HFFc6 (cell line): ENCODE results near the gene DLG2. TPM values are rescaled to one million over a fixed set of nuclear protein-coding genes. Genes with fewer than 3 reads are reported as not detected.

Source experiments
- DNase-seq: peaks from one replicate; pipeline ENCODE4 v3.0.0-alpha.2; 2018
- H3K27ac Mint-ChIP-seq: 2 replicates; pipeline ENCODE4 v1.8.0; 2020; ENCODE audit warnings: mild to moderate bottlenecking, mixed read lengths
- H3K27me3 Mint-ChIP-seq: 2 replicates; pipeline ENCODE4 v1.8.0; 2021; ENCODE audit warnings: mild to moderate bottlenecking, moderate library complexity, mixed read lengths; ENCODE audit not compliant: insufficient read depth
- H3K36me3 Mint-ChIP-seq: 2 replicates; pipeline ENCODE4 v1.8.0; 2021; ENCODE audit warnings: low read depth, mixed read lengths
- H3K4me1 Mint-ChIP-seq: 2 replicates; pipeline ENCODE4 v1.8.0; 2020; ENCODE audit warnings: low read depth, mixed read lengths
- H3K4me3 Mint-ChIP-seq: 2 replicates; pipeline ENCODE4 v1.8.0; 2020; ENCODE audit warnings: mild to moderate bottlenecking, moderate library complexity, mixed read lengths
- H3K9me3 Mint-ChIP-seq: 2 replicates; pipeline ENCODE4 v1.8.0; 2020; ENCODE audit warnings: mild to moderate bottlenecking, mixed read lengths
- CTCF ChIP-seq: fragments of 200-600 bp; sonication (generic); IDR thresholded peaks from 2 replicates; pipeline ENCODE4 v1.5.0; 2021; ENCODE audit warnings: antibody characterized with exemption, mild to moderate bottlenecking
- total RNA-seq, 6 experiments: library from RNA; stranded (reverse); fragmentation: NEBNext Ultra II Directional; extraction: Animal tissue kit (Norgen Biotek cat#: 25700); gene quantifications; 2 replicates in 1 of 6; 3 replicates in 5 of 6; pipeline ENCODE4 v1.2.3, GENCODE V29; 2021

DLG2 gene
- total RNA-seq, 6 experiments from 2014 or later = 0.39 to 1.00 (median 0.80) TPM; not detected in 1

GRCh38 chr11:83628622-83629355 is 1998.4 kb downstream of the DLG2 start:
- Mint-ChIP-seq H3K4me3 (no peak overlapping the region), H3K9me3 (no peaks in the 10 kb centered on the region), H3K27ac (no peak overlapping the region), H3K4me1 (no peaks in the 10 kb centered on the region), H3K36me3 (no peaks in the 10 kb centered on the region), H3K27me3 (peaks cover 6% of the 10 kb centered on the region; the same call in 1 of the 2 replicates)
- no peak for DNase-seq
- no peak for TF ChIP-seq CTCF

GRCh38 chr11:83625336-83625735 is 2001.8 kb downstream of the DLG2 start:
- Mint-ChIP-seq H3K27ac (no peak overlapping the region), H3K27me3 (peaks cover 3% of the 10 kb centered on the region), H3K4me1 (no peaks in the 10 kb centered on the region), H3K36me3 (no peaks in the 10 kb centered on the region), H3K4me3 (no peak overlapping the region), H3K9me3 (no peaks in the 10 kb centered on the region)
- DNase-seq = no peak
- TF ChIP-seq CTCF = no peak

GRCh38 chr11:83617671-83618070 is 2009.5 kb downstream of the DLG2 start:
- Mint-ChIP-seq H3K27me3 (no peaks in the 10 kb centered on the region; the same call in 1 of the 2 replicates), H3K4me1 (no peaks in the 10 kb centered on the region), H3K27ac (no peak overlapping the region), H3K36me3 (no peaks in the 10 kb centered on the region), H3K9me3 (no peaks in the 10 kb centered on the region), H3K4me3 (no peak overlapping the region)
- DNase-seq = no peak
- no peak for TF ChIP-seq CTCF

GRCh38 chr11:83613767-83614121 is 2013.4 kb downstream of the DLG2 start:
- Mint-ChIP-seq H3K27me3 (no peaks in the 10 kb centered on the region; the same call in 1 of the 2 replicates), H3K27ac (no peak overlapping the region), H3K4me3 (no peak overlapping the region), H3K9me3 (no peaks in the 10 kb centered on the region), H3K4me1 (no peaks in the 10 kb centered on the region), H3K36me3 (no peaks in the 10 kb centered on the region)
- DNase-seq = no peak
- no peak for TF ChIP-seq CTCF

- Mint-ChIP-seq H3K36me3 (no peaks in the 10 kb centered on the region), H3K9me3 (no peaks in the 10 kb centered on the region), H3K27ac (no peak overlapping the region), H3K4me1 (no peaks in the 10 kb centered on the region), H3K27me3 (no peaks in the 10 kb centered on the region; the same call in 1 of the 2 replicates), H3K4me3 (no peak overlapping the region)
- no peak for DNase-seq
- no peak for TF ChIP-seq CTCF
Measured at GRCh38 chr11:83612891-83613766, 2014.0 kb downstream of the DLG2 start.
